D721Med (cell line): Measurements from ENCODE around the gene ZFP57.

ENCODE experiments used
- DNase-seq: peaks from one replicate; pipeline ENCODE4 v3.0.0; 2011; ENCODE audit warnings: low spot score; ENCODE audit not compliant: insufficient read length
- FAIRE-seq: peaks from 2 replicates; lab custom pipeline; 2011; peaks lifted over from hg19 to GRCh38; lab: Jason Lieb, UNC
- CTCF ChIP-seq: IDR thresholded peaks from 2 replicates; pipeline ENCODE4 v1.5.1; 2012; ENCODE audit warnings: mild to moderate bottlenecking, control low read depth; ENCODE audit not compliant: insufficient read depth; ENCODE audit errors: missing control alignments

Gene ZFP57

GRCh38 chr6:29637247-29637646 lies 43.7 kb downstream of the ZFP57 start:
- no peak for DNase-seq
- no peak for TF ChIP-seq CTCF
- no peak for FAIRE-seq

- TF ChIP-seq CTCF, result no peak
- FAIRE-seq (no peak), DNase-seq (no peak)
Measured at GRCh38 chr6:29633534-29633905, 47.4 kb downstream of the ZFP57 start.

GRCh38 chr6:29632789-29633533 lies 48.0 kb downstream of the ZFP57 start, which contains the start of gene GABBR1:
GABBR1 (minus strand) TSS chr6:29633183; CDS start chr6:29632385, 798 bp downstream.
- DNase-seq (peak; percentile 88), FAIRE-seq (no peak)
- TF ChIP-seq CTCF, result no peak

- TF ChIP-seq CTCF, result no peak
- DNase-seq (peak; percentile 55), FAIRE-seq (no peak)
Measured at GRCh38 chr6:29631860-29632731, 48.9 kb downstream of the ZFP57 start.

- no peak for FAIRE-seq
- TF ChIP-seq CTCF, result no peak
- DNase-seq, result no peak
Measured at GRCh38 chr6:29631209-29631810, 49.6 kb downstream of the ZFP57 start.

GRCh38 chr6:29630315-29630714 lies 50.6 kb downstream of the ZFP57 start:
- no peak for TF ChIP-seq CTCF
- FAIRE-seq (no peak), DNase-seq (no peak)
